ENCODE data around the gene NAV2. TPM values are rescaled to one million over a fixed set of nuclear protein-coding genes. Genes with fewer than 3 reads are reported as not detected.

NAV2 gene
- total and polyA plus RNA-seq, 10 donors = 0.46 to 11.6 (median 4.1) TPM

GRCh38 chr11:19940831-19941230 lies 228.2 kb downstream of the NAV2 start:
- Histone ChIP-seq H3K27me3 (replicated peaks in 1 of 7) (no peaks in the 10 kb centered on the region), H3K9me3 (no peaks in the 10 kb centered on the region), H3K36me3 (peaks cover 0 to 3% (median 0%) of the 10 kb centered on the region in 6 donors), H3K4me1 (no peaks in the 10 kb centered on the region), H3K4me3 (no peak overlapping the region), H3K27ac (no peak overlapping the region)
- no peak for DNase-seq
- 87 to 95% (median 91%) methylated on average over 6 of the region's 6 CpGs for WGBS, 5 donors
- TF ChIP-seq CTCF (IDR thresholded peaks at IDR 0.05 in 8 of 11, conservative IDR thresholded peaks at IDR 0.05 in 3 of 11) = no peak
- no peak for TF ChIP-seq POLR2A (IDR thresholded peaks at IDR 0.05)
- no peak for TF ChIP-seq POLR2AphosphoS5 (IDR thresholded peaks at IDR 0.05)
- intact Hi-C loops (cut with DNase I; ENCODE audit: low total_unique reads) = no loop called here

GRCh38 chr11:19946681-19947080 lies 234.0 kb downstream of the NAV2 start:
- Histone ChIP-seq H3K27ac (no peak overlapping the region), H3K4me3 (no peak overlapping the region), H3K27me3 (replicated peaks in 1 of 7) (peaks cover 0 to 3% (median 0%) of the 10 kb centered on the region in 7 donors), H3K4me1 (peaks cover 0 to 5% (median 2%) of the 10 kb centered on the region in 6 donors), H3K36me3 (peaks cover 0 to 22% (median 3%) of the 10 kb centered on the region in 6 donors), H3K9me3 (no peaks in the 10 kb centered on the region)
- intact Hi-C loops (cut with DNase I; ENCODE audit: low total_unique reads) = no loop called here
- TF ChIP-seq CTCF (IDR thresholded peaks at IDR 0.05 in 8 of 11, conservative IDR thresholded peaks at IDR 0.05 in 3 of 11) (no peak), POLR2AphosphoS5 (IDR thresholded peaks at IDR 0.05) (no peak), POLR2A (IDR thresholded peaks at IDR 0.05) (no peak)
- 85 to 95% (median 93%) methylated on average over 1 of the region's 1 CpG for WGBS, 5 donors
- DNase-seq = no peak

GRCh38 chr11:19947537-19948114 lies 235.0 kb downstream of the NAV2 start:
- Histone ChIP-seq H3K27me3 (replicated peaks in 1 of 7) (peaks cover 0 to 3% (median 0%) of the 10 kb centered on the region in 7 donors), H3K27ac (no peak overlapping the region), H3K4me3 (no peak overlapping the region), H3K9me3 (no peaks in the 10 kb centered on the region), H3K4me1 (peaks cover 0 to 10% (median 4%) of the 10 kb centered on the region in 6 donors), H3K36me3 (peaks cover 0 to 22% (median 3%) of the 10 kb centered on the region in 6 donors)
- no peak for DNase-seq
- intact Hi-C loops (cut with DNase I; ENCODE audit: low total_unique reads) = no loop called here
- 67 to 73% (median 69%) methylated on average over 5 of the region's 5 CpGs for WGBS, 5 donors
- no peak for TF ChIP-seq POLR2AphosphoS5 (IDR thresholded peaks at IDR 0.05)
- no peak for TF ChIP-seq POLR2A (IDR thresholded peaks at IDR 0.05)
- no peak for TF ChIP-seq CTCF (IDR thresholded peaks at IDR 0.05 in 8 of 11, conservative IDR thresholded peaks at IDR 0.05 in 3 of 11)

GRCh38 chr11:19949606-19950005 lies 237.0 kb downstream of the NAV2 start:
- TF ChIP-seq POLR2AphosphoS5 (IDR thresholded peaks at IDR 0.05) (no peak), CTCF (IDR thresholded peaks at IDR 0.05 in 8 of 11, conservative IDR thresholded peaks at IDR 0.05 in 3 of 11) (no peak), POLR2A (IDR thresholded peaks at IDR 0.05) (no peak)
- Histone ChIP-seq H3K27me3 (replicated peaks in 1 of 7) (peaks cover 0 to 3% (median 0%) of the 10 kb centered on the region in 7 donors), H3K27ac (no peak overlapping the region), H3K4me3 (no peak overlapping the region), H3K4me1 (peaks cover 0 to 10% (median 4%) of the 10 kb centered on the region in 6 donors), H3K36me3 (peaks cover 0 to 22% (median 3%) of the 10 kb centered on the region in 6 donors), H3K9me3 (no peaks in the 10 kb centered on the region)
- 87 to 94% (median 91%) methylated on average over 7 of the region's 7 CpGs for WGBS, 5 donors
- no peak for DNase-seq
- intact Hi-C loops (cut with DNase I; ENCODE audit: low total_unique reads) = loop anchor here (5.0 kb wide), 1 partner anchor 163 kb away; no protein-coding TSS in a partner anchor
